ENCODE measurements around the gene FBXL5. TPM values are rescaled to one million over a fixed set of nuclear protein-coding genes. Genes with fewer than 3 reads are reported as not detected.

Gene FBXL5
- total and polyA plus RNA-seq, 9 of the 15 experiments (the other 6 are each of a cell fraction or from before 2014, with no cell fraction given) = 6.0 to 35.2 (median 22.1) TPM

GRCh38 chr4:15681372-15682241 lies 26.4 kb upstream of the FBXL5 start, which contains the start of gene FAM200B (continued):
- TF ChIP-seq, protein P1, sequence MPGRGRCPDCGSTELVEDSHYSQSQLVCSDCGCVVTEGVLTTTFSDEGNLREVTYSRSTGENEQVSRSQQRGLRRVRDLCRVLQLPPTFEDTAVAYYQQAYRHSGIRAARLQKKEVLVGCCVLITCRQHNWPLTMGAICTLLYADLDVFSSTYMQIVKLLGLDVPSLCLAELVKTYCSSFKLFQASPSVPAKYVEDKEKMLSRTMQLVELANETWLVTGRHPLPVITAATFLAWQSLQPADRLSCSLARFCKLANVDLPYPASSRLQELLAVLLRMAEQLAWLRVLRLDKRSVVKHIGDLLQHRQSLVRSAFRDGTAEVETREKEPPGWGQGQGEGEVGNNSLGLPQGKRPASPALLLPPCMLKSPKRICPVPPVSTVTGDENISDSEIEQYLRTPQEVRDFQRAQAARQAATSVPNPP (IDR thresholded peaks at IDR 0.05; ENCODE audit: borderline replicate concordance, insufficient read depth, insufficient read length) = no peak
- TF ChIP-seq CHD7 (IDR thresholded peaks at IDR 0.05; ENCODE audit: low read depth, low read length) = no peak
- no peak for TF ChIP-seq DACH1 (IDR thresholded peaks at IDR 0.05; ENCODE audit: partially characterized antibody)
- TF ChIP-seq ZNF274 (IDR thresholded peaks at IDR 0.05; ENCODE audit: borderline replicate concordance, low read depth, low read length) = no peak
- TF ChIP-seq ZNF263 (CRISPR knock-in tag; IDR thresholded peaks at IDR 0.05; ENCODE audit: borderline replicate concordance) = no peak
- TF ChIP-seq ZNF408 (CRISPR knock-in tag; IDR thresholded peaks at IDR 0.05; ENCODE audit: low read depth) = no peak
- no peak for TF ChIP-seq SNIP1 (IDR thresholded peaks at IDR 0.05; ENCODE audit: low read depth)
- no peak for TF ChIP-seq ZNF133 (CRISPR knock-in tag; IDR thresholded peaks at IDR 0.05)
- no peak for TF ChIP-seq NR1H2 (CRISPR knock-in tag; IDR thresholded peaks at IDR 0.05)
